ENCODE results near the gene OBSL1.

- TF ChIP-seq CTCF (IDR thresholded peaks at IDR 0.05; ENCODE audit: low read depth, low read length, missing input control) (no peak), RAD21 (IDR thresholded peaks at IDR 0.05) (no peak), EGR1 (IDR thresholded peaks at IDR 0.05; ENCODE audit: low read depth in 2 of 2) (no peak), JUND (IDR thresholded peaks at IDR 0.05) (no peak), GABPA (IDR thresholded peaks at IDR 0.05 in 1 of 2, conservative IDR thresholded peaks at IDR 0.05 in 1 of 2) (no peak), HNF4A (conservative IDR thresholded peaks at IDR 0.05) (no peak), ZBTB33 (IDR thresholded peaks at IDR 0.05) (no peak), TAF1 (conservative IDR thresholded peaks at IDR 0.05) (no peak), YY1 (IDR thresholded peaks at IDR 0.05) (no peak), RXRA (IDR thresholded peaks at IDR 0.05) (no peak), FOXA1 (IDR thresholded peaks at IDR 0.05) (no peak)
- TF ChIP-seq, protein P1, sequence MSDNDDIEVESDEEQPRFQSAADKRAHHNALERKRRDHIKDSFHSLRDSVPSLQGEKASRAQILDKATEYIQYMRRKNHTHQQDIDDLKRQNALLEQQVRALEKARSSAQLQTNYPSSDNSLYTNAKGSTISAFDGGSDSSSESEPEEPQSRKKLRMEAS (IDR thresholded peaks at IDR 0.05), result no peak
- TF ChIP-seq, protein P2, sequence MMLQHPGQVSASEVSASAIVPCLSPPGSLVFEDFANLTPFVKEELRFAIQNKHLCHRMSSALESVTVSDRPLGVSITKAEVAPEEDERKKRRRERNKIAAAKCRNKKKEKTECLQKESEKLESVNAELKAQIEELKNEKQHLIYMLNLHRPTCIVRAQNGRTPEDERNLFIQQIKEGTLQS (IDR thresholded peaks at IDR 0.05), result no peak
Measured at GRCh38 chr2:219595256-219595655, 23.9 kb upstream of the OBSL1 start.

Data from liver (tissue), 3 donors.